Myocyte (in vitro differentiated cells): ENCODE results near the gene DSP. TPM values are rescaled to one million over a fixed set of nuclear protein-coding genes. Genes with fewer than 3 reads are reported as not detected.

Experiments used
- total RNA-seq: library from RNA; depleted of rRNA; stranded (reverse); fragments of >200 nt; gene quantifications from 2 replicates; pipeline ENCODE4 v1.2.3, GENCODE V29; 2014

DSP gene
- total RNA-seq, 1 donor from 2014 or later: 7.8 TPM

Other genes with a start within 250 kb of the DSP start
- 68.2 and 74.2 TPM in 2 replicates for gene SSR1, start 228.5 kb upstream of the DSP start, total RNA-seq
- not detected in 2 replicates for gene CAGE1, start 151.9 kb upstream of the DSP start, total RNA-seq
- gene RIOK1, start 151.9 kb upstream of the DSP start, total RNA-seq: 13.9 and 15.4 TPM in 2 replicates
- 22.2 and 25.4 TPM in 2 replicates for gene SNRNP48, start 48.5 kb downstream of the DSP start, total RNA-seq
- gene BMP6, start 184.4 kb downstream of the DSP start, total RNA-seq: 0.10 and 0.19 TPM in 2 replicates